ENCODE results near the gene LY9. TPM values are rescaled to one million over a fixed set of nuclear protein-coding genes. Genes with fewer than 3 reads are reported as not detected.

The LY9 gene
- total and polyA plus RNA-seq, 12 donors: 0.10 to 1.4 (median 0.34) TPM; not detected in 6

GRCh38 chr1:160855181-160855981 lies 59.4 kb downstream of the LY9 start:
- Histone ChIP-seq H3K36me3 (no peaks in the 10 kb centered on the region), H3K9me3 (peaks cover 0 to 6% (median 0%) of the 10 kb centered on the region in 11 donors), H3K4me1 (peaks cover 0 to 31% (median 0%) of the 10 kb centered on the region in 9 donors), H3K27me3 (peaks cover 0 to 7% (median 0%) of the 10 kb centered on the region in 7 donors), H3K4me3 (no peak overlapping the region), H3K27ac (peak overlapping the region in 1 of 10 donors; percentile 38)
- TF ChIP-seq CTCF (IDR thresholded peaks at IDR 0.05): no peak
- WGBS, 2 donors: 65 to 69% methylated on average over 9 of the region's 9 CpGs
- DNase-seq (no peak), ATAC-seq (no peak)
- intact Hi-C loops (cut with DNase I): no loop called here

GRCh38 chr1:160858097-160858496 lies 62.1 kb downstream of the LY9 start:
- no peak overlapping the region for H3K27ac ChIP-seq
- no peak for TF ChIP-seq CTCF (IDR thresholded peaks at IDR 0.05)
- WGBS, 2 donors: 29 to 30% methylated on average over 4 of the region's 4 CpGs
- H3K9me3 ChIP-seq: peaks cover 0 to 1% (median 0%) of the 10 kb centered on the region in 11 donors
- DNase-seq (no peak), ATAC-seq (peak in 1 of 8 donors; percentile 50)
- H3K4me3 ChIP-seq: no peak overlapping the region
- intact Hi-C loops (cut with DNase I): no loop called here
- peaks cover 0 to 57% (median 0%) of the 10 kb centered on the region in 9 donors for H3K4me1 ChIP-seq
- H3K27me3 ChIP-seq: peaks cover 0 to 26% (median 18%) of the 10 kb centered on the region in 7 donors
- H3K36me3 ChIP-seq: no peaks in the 10 kb centered on the region

GRCh38 chr1:160858507-160858906 lies 62.5 kb downstream of the LY9 start:
- no peak overlapping the region for H3K27ac ChIP-seq
- H3K27me3 ChIP-seq: peaks cover 0 to 29% (median 18%) of the 10 kb centered on the region in 7 donors
- no peak for ATAC-seq
- DNase-seq: no peak
- no peaks in the 10 kb centered on the region for H3K9me3 ChIP-seq
- 57 to 75% methylated on average over 3 of the region's 3 CpGs for WGBS, 2 donors
- H3K36me3 ChIP-seq: no peaks in the 10 kb centered on the region
- intact Hi-C loops (cut with DNase I): no loop called here
- H3K4me3 ChIP-seq: no peak overlapping the region
- peaks cover 0 to 61% (median 0%) of the 10 kb centered on the region in 9 donors for H3K4me1 ChIP-seq
- TF ChIP-seq CTCF (IDR thresholded peaks at IDR 0.05): no peak

GRCh38 chr1:160859166-160859565 lies 63.2 kb downstream of the LY9 start:
- H3K27me3 ChIP-seq: peaks cover 0 to 29% (median 18%) of the 10 kb centered on the region in 7 donors
- no peak for DNase-seq
- peaks cover 0 to 68% (median 0%) of the 10 kb centered on the region in 9 donors for H3K4me1 ChIP-seq
- H3K4me3 ChIP-seq: no peak overlapping the region
- H3K9me3 ChIP-seq: no peaks in the 10 kb centered on the region
- WGBS, 2 donors: 87 to 91% methylated on average over 5 of the region's 5 CpGs
- TF ChIP-seq CTCF (IDR thresholded peaks at IDR 0.05): no peak
- no peak for ATAC-seq
- no peaks in the 10 kb centered on the region for H3K36me3 ChIP-seq
- intact Hi-C loops (cut with DNase I): no loop called here
- H3K27ac ChIP-seq: no peak overlapping the region

Data from heart right ventricle (tissue), 16 donors.